Liver (tissue), 9 donors: Measurements from ENCODE around the gene VIP. TPM values are rescaled to one million over a fixed set of nuclear protein-coding genes. Genes with fewer than 3 reads are reported as not detected.

Experiments
- DNase-seq: peaks from one replicate; pipeline ENCODE4 v3.0.0-alpha.2; 2017; ENCODE audit warnings: low spot score
- H3K27ac ChIP-seq, 2 donors: one replicate each; pipeline ENCODE4 v1.7.0; 2013; ENCODE audit warnings: inconsistent platforms in 2 of 2, low read length in 2 of 2, control low read depth in 1 of 2, low read depth in 1 of 2, mild to moderate bottlenecking in 1 of 2
- H3K27me3 ChIP-seq, 4 donors: one replicate each; pipeline versions ENCODE4 v1.6.1 to v1.7.0; 2013; ENCODE audit warnings: low read length in 3 of 4, inconsistent platforms in 1 of 4, mild to moderate bottlenecking in 1 of 4, moderate library complexity in 1 of 4; ENCODE audit not compliant: control insufficient read depth in 4 of 4, insufficient read depth in 4 of 4
- H3K36me3 ChIP-seq, 4 donors: one replicate each; pipeline versions ENCODE4 v1.6.1 to v1.7.0; 2013; ENCODE audit warnings: low read length in 3 of 4, mild to moderate bottlenecking in 3 of 4, low read depth in 1 of 4, moderate library complexity in 1 of 4; ENCODE audit not compliant: control insufficient read depth in 4 of 4, insufficient read depth in 3 of 4
- H3K4me1 ChIP-seq, 4 donors: one replicate each; pipeline versions ENCODE4 v1.6.1 to v1.7.0; 2013; ENCODE audit warnings: low read length in 3 of 4, mild to moderate bottlenecking in 3 of 4, moderate library complexity in 1 of 4; ENCODE audit not compliant: control insufficient read depth in 4 of 4, insufficient read depth in 4 of 4
- H3K4me3 ChIP-seq, 3 donors: one replicate each; pipeline versions ENCODE4 v1.6.1 to v1.7.0; 2013; ENCODE audit warnings: low read length in 3 of 3, control low read depth in 1 of 3, low read depth in 1 of 3, mild to moderate bottlenecking in 1 of 3
- H3K9ac ChIP-seq, 2 donors: one replicate each; pipeline ENCODE4 v1.7.0; 2013; ENCODE audit warnings: low read length in 2 of 2, mild to moderate bottlenecking in 2 of 2, moderate library complexity in 2 of 2, control low read depth in 1 of 2, low read depth in 1 of 2
- H3K9me3 ChIP-seq, 4 donors: one replicate each; pipeline versions ENCODE4 v1.6.1 to v1.7.0; 2013; ENCODE audit warnings: low read length in 3 of 4; ENCODE audit not compliant: control insufficient read depth in 4 of 4
- ATF3 ChIP-seq: IDR thresholded peaks from 2 replicates; pipeline ENCODE4 v1.6.1; 2016; ENCODE audit warnings: antibody characterized with exemption
- EGR1 ChIP-seq, 2 donors: IDR thresholded peaks; 2 replicates each; pipeline ENCODE4 v1.6.1; 2016 to 2018; ENCODE audit warnings: antibody characterized with exemption in 2 of 2, low read depth in 2 of 2
- FOXA1 ChIP-seq: IDR thresholded peaks from 2 replicates; pipeline ENCODE4 v1.6.1; 2016; ENCODE audit warnings: antibody characterized with exemption
- FOXA2 ChIP-seq: IDR thresholded peaks from 2 replicates; pipeline ENCODE4 v1.6.1; 2016; ENCODE audit warnings: antibody characterized with exemption
- GABPA ChIP-seq, 2 donors: IDR thresholded peaks in 1 of 2; conservative IDR thresholded peaks in 1 of 2; 2 replicates each; pipeline ENCODE4 v1.6.1; 2016; ENCODE audit warnings: antibody characterized with exemption in 2 of 2, mild to moderate bottlenecking in 1 of 2, moderate library complexity in 1 of 2
- HNF4A ChIP-seq, 2 donors: conservative IDR thresholded peaks; 2 replicates each; pipeline ENCODE4 v1.6.1; 2016; ENCODE audit warnings: antibody characterized with exemption in 2 of 2, mild to moderate bottlenecking in 2 of 2
- HNF4G ChIP-seq: IDR thresholded peaks from 2 replicates; pipeline ENCODE4 v1.6.1; 2016; ENCODE audit warnings: antibody characterized with exemption
- JUND ChIP-seq, 2 donors: IDR thresholded peaks; 2 replicates each; pipeline ENCODE4 v1.6.1; 2016; ENCODE audit warnings: antibody characterized with exemption in 2 of 2
- MAX ChIP-seq: IDR thresholded peaks from 2 replicates; pipeline ENCODE4 v1.6.1; 2016; ENCODE audit warnings: antibody characterized with exemption
- NR2F2 ChIP-seq: IDR thresholded peaks from 2 replicates; pipeline ENCODE4 v1.6.1; 2016; ENCODE audit warnings: antibody characterized with exemption
- RAD21 ChIP-seq, 2 donors: IDR thresholded peaks; 2 replicates each; pipeline ENCODE4 v1.6.1; 2016; ENCODE audit warnings: antibody characterized with exemption in 2 of 2, mild to moderate bottlenecking in 2 of 2
- RXRA ChIP-seq, 2 donors: IDR thresholded peaks; 2 replicates each; pipeline ENCODE4 v1.6.1; 2017 to 2018; ENCODE audit warnings: antibody characterized with exemption in 2 of 2, mild to moderate bottlenecking in 1 of 2
- SP1 ChIP-seq: IDR thresholded peaks from 2 replicates; pipeline ENCODE4 v1.6.1; 2018; ENCODE audit warnings: antibody characterized with exemption, mild to moderate bottlenecking
- TAF1 ChIP-seq: conservative IDR thresholded peaks from 2 replicates; pipeline ENCODE4 v1.6.1; 2016; ENCODE audit warnings: antibody characterized with exemption, mild to moderate bottlenecking
- YY1 ChIP-seq: IDR thresholded peaks from 2 replicates; pipeline ENCODE4 v1.6.1; 2016; ENCODE audit warnings: antibody characterized with exemption, mild to moderate bottlenecking
- ZBTB33 ChIP-seq: IDR thresholded peaks from 2 replicates; pipeline ENCODE4 v1.6.1; 2016; ENCODE audit warnings: antibody characterized with exemption
- WGBS: extraction: QIAGEN DNeasy Blood & Tissue Kit; methylation state at CpG from one replicate; pipeline ENCODE4 v1.1.7; 2013; 5-methylcytosine and 5-hydroxymethylcytosine counted together
- polyA plus RNA-seq, 2 donors: library from polyadenylated mRNA; stranded (reverse) in 1 of 2; unstranded in 1 of 2; fragments of 200-250 nt in 1 of 2; fragments of >200 nt in 1 of 2; fragmentation: Nextera tagmentation in 1 of 2; extraction: Ambion mirVana in 1 of 2; gene quantifications; one replicate each; pipeline versions ENCODE4 v1.2.1 to v1.2.3, GENCODE V29; 2013 to 2015
- total RNA-seq, 2 donors: library from RNA; depleted of rRNA; stranded (reverse); fragments of >200 nt; gene quantifications; one replicate each; pipeline ENCODE4 v1.2.3, GENCODE V29; 2014
- TF ChIP-seq, protein P1 (sequence below): IDR thresholded peaks from 2 replicates; pipeline ENCODE4 v1.6.1; 2016; ENCODE audit warnings: antibody characterized with exemption, mild to moderate bottlenecking
- TF ChIP-seq, protein P2 (sequence below): fragments of 150-350 bp; IDR thresholded peaks from 2 replicates; pipeline ENCODE4 v1.5.1; 2017; ENCODE audit warnings: improper control_type of control experiment, low read depth, low read length; ENCODE audit not compliant: missing input control
- donor health status: healthy.
- donor health status: healthy.
- donor health status: healthy.
- donor health status: healthy.
- donor health status: healthy.

The VIP gene
- total and polyA plus RNA-seq, 4 donors: 0.09 to 0.71 (median 0.29) TPM

GRCh38 chr6:152749336-152749735 is 1.3 kb upstream of the VIP start:
- H3K4me1 ChIP-seq: no peaks in the 10 kb centered on the region
- H3K9me3 ChIP-seq: no peaks in the 10 kb centered on the region
- no peak overlapping the region for H3K9ac ChIP-seq
- TF ChIP-seq, protein P1, sequence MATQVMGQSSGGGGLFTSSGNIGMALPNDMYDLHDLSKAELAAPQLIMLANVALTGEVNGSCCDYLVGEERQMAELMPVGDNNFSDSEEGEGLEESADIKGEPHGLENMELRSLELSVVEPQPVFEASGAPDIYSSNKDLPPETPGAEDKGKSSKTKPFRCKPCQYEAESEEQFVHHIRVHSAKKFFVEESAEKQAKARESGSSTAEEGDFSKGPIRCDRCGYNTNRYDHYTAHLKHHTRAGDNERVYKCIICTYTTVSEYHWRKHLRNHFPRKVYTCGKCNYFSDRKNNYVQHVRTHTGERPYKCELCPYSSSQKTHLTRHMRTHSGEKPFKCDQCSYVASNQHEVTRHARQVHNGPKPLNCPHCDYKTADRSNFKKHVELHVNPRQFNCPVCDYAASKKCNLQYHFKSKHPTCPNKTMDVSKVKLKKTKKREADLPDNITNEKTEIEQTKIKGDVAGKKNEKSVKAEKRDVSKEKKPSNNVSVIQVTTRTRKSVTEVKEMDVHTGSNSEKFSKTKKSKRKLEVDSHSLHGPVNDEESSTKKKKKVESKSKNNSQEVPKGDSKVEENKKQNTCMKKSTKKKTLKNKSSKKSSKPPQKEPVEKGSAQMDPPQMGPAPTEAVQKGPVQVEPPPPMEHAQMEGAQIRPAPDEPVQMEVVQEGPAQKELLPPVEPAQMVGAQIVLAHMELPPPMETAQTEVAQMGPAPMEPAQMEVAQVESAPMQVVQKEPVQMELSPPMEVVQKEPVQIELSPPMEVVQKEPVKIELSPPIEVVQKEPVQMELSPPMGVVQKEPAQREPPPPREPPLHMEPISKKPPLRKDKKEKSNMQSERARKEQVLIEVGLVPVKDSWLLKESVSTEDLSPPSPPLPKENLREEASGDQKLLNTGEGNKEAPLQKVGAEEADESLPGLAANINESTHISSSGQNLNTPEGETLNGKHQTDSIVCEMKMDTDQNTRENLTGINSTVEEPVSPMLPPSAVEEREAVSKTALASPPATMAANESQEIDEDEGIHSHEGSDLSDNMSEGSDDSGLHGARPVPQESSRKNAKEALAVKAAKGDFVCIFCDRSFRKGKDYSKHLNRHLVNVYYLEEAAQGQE: no peak
- TF ChIP-seq RAD21 (IDR thresholded peaks at IDR 0.05) (no peak), MAX (no peak), FOXA2 (no peak), NR2F2 (no peak), SP1 (no peak)
- TF ChIP-seq, protein P2, sequence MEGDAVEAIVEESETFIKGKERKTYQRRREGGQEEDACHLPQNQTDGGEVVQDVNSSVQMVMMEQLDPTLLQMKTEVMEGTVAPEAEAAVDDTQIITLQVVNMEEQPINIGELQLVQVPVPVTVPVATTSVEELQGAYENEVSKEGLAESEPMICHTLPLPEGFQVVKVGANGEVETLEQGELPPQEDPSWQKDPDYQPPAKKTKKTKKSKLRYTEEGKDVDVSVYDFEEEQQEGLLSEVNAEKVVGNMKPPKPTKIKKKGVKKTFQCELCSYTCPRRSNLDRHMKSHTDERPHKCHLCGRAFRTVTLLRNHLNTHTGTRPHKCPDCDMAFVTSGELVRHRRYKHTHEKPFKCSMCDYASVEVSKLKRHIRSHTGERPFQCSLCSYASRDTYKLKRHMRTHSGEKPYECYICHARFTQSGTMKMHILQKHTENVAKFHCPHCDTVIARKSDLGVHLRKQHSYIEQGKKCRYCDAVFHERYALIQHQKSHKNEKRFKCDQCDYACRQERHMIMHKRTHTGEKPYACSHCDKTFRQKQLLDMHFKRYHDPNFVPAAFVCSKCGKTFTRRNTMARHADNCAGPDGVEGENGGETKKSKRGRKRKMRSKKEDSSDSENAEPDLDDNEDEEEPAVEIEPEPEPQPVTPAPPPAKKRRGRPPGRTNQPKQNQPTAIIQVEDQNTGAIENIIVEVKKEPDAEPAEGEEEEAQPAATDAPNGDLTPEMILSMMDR: no peak
- no peak overlapping the region for H3K27ac ChIP-seq
- WGBS: 49% methylated on average over 1 of the region's 1 CpG
- no peak overlapping the region for H3K4me3 ChIP-seq
- DNase-seq: no peak
- no peaks in the 10 kb centered on the region for H3K36me3 ChIP-seq
- H3K27me3 ChIP-seq: peaks cover 0 to 4% (median 0%) of the 10 kb centered on the region in 4 donors

- TF ChIP-seq EGR1 (IDR thresholded peaks at IDR 0.05; ENCODE audit: low read depth in 2 of 2): no peak
- no peak for TF ChIP-seq ATF3
- TF ChIP-seq YY1: no peak
- no peak for TF ChIP-seq TAF1
- no peak for TF ChIP-seq JUND (IDR thresholded peaks at IDR 0.05)
- no peak for TF ChIP-seq FOXA1
- TF ChIP-seq FOXA2: no peak
- TF ChIP-seq HNF4A (conservative IDR thresholded peaks at IDR 0.05): no peak
- TF ChIP-seq HNF4G: no peak
- no peak for TF ChIP-seq ZBTB33
- TF ChIP-seq NR2F2: no peak
- TF ChIP-seq GABPA (IDR thresholded peaks at IDR 0.05 in 1 of 2, conservative IDR thresholded peaks at IDR 0.05 in 1 of 2): no peak
- no peak for TF ChIP-seq SP1
- no peak for TF ChIP-seq RAD21 (IDR thresholded peaks at IDR 0.05)
- TF ChIP-seq RXRA (IDR thresholded peaks at IDR 0.05): no peak
- 71% methylated on average over 3 of the region's 3 CpGs for WGBS
- DNase-seq: no peak
- Histone ChIP-seq H3K27ac (no peak overlapping the region), H3K4me3 (no peak overlapping the region), H3K4me1 (no peaks in the 10 kb centered on the region), H3K9me3 (no peaks in the 10 kb centered on the region), H3K27me3 (peaks cover 0 to 3% (median 0%) of the 10 kb centered on the region in 4 donors), H3K9ac (no peak overlapping the region), H3K36me3 (no peaks in the 10 kb centered on the region)
Measured at GRCh38 chr6:152765331-152765730, 14.7 kb downstream of the VIP start.
